ENCODE results near the gene ASB5.
A peak's percentile ranks its signal among the peaks of the same experiment; 100 is the strongest.
"Not testable (repeated sequence)": the region's sequence is repeated elsewhere in the genome, so short reads cannot be mapped to it uniquely, and the experiment has no call there.

Gene ASB5

DNA sequence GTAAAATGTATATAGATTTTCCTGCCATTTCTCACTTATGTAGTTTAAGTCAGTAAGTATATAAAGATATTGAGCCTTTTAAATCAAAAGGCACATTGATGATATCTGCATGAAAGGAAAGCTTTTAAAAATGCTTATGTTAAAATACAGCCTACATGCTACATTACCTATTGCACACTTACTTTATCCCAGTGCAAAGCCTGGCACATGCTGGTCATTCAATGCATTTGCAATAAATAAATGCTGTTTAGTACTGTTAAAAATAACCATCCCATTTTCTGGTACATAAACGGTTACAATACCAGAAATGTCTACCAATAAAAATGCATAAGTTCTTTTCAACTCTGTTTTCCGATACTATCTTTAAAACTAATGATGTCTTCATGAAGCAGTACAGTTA lies 51.5 kb downstream of the ASB5 start:
- no peak for DNase-seq

DNA sequence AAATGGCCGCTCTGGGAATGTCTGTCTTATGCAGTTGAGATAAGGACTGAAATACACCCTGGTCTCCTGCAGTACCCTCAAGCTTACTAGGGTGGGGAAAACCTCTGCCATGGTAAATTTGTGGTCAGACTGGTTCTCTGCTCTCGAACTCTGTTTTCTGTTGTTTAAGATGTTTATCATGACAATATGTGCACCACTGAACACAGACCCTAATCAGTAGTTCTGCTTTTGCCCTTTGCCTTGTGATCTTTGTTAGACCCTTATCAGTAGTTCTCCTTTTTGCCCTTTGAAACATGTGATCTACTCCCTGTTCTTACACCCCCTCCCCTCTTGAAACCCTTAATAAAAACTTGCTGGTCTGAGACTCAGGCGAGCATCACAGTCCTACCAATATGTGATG lies 56.7 kb downstream of the ASB5 start:
- not testable (repeated sequence) for DNase-seq

DNA sequence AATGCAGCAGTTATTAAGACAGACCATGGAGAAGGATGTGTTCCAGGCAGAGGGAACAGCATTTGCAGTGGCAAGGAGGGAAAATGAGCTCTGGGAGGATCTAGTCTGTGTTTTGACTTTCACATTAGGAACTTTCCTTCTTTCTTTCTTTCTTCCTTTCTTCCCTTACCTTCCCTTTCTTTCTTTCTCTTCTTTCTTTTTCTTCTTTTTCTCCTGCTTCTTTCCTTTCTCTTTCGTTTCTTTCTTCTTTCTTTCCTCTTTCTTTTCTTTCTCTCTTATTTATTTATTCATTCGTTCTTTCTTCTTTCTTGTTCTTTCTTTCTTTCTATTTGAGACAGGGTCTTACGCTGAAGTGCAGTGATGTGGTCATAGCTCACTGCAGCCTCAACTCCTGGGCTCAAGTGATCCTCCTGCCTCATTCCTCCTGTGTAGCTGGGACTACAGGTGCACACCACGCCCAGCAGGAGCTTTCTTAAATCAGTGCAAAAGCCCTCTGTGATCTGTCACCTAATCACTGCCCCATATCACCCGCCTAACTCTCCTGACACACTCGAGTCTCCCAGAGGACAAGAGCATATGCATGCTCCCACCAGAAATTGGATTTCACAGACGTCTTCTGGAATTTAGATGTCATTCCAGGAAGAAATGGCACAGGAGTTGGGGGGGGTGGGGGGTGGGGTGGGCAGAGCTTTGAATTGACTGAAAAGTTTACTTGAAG lies 58.3 kb downstream of the ASB5 start:
- DNase-seq = no peak

DNA sequence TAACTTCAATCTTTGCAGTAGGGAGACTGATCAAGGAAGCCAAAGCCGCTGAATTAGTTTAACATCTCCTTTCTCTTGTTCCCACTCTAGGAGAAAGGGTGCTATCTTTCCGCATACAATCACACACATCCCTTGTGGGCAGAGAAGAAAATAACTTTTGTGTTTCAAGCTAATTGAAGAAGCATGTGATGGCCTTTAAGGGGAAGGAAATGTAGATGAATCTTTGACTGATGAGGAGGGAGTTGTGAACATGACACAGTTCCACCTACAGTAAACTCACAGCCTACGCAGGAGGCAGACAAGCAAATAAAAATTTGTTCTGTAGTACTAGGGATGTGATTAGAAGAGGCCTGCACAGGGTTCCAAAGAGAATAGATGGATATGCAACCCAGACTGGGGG lies 58.9 kb downstream of the ASB5 start:
- DNase-seq = no peak

DNA sequence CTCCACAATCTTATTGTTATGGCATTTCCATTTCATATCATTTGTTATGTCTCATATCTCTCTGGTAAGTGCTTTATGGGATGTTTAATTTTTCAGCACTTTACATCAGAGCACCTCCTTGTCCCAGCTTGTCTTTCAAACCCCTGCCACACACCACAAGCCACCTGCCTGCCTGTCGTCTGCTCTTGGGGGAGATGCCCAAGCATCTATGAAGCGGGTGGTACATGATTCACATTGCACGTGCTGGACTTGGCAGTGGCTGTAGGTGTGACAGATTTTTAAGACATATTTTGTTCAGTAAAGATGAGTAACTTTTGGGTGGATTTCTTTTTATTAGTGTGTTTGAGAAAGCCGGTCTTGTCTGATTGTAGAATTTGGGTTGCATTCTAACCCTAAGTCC lies 59.5 kb downstream of the ASB5 start:
- no peak for DNase-seq

DNA sequence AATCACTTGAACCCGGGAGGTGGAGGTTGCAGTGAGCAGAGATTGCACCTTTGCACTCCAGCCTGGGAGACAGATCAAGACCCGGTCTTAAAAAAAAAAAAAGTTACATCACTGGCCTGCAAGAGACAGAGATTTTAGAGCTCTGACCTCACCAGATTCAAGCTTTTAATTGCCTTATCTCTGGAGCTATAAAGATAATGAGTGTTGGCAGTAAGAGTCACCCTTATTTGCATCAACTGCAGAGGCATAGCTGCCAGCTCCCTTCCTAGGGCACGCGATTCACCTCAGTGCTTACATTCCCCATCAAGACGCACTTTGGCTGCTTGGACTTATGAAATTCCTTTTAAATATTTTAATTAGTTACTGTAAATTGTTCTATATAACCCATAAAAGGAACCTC lies 61.2 kb downstream of the ASB5 start:
- DNase-seq = no peak

DNA sequence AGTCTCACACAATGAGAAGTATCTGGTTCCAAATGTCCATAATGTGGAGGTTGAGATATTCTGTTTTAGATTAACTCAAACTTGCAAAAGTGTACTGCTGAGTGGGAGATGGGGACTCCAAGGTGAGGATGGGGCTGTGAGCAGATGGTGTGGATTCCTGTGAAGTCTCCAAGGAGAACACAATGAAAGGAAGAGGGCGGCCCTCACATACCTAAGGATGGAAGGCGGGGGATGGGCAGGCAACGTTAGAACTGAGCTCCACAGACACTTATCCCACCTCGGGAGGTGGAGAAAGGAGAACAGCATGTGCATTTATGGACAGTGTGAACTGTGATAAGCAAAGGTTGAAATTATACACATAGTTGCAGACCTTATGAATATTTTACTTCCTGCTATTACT lies 63.7 kb downstream of the ASB5 start:
- no peak for DNase-seq

DNA sequence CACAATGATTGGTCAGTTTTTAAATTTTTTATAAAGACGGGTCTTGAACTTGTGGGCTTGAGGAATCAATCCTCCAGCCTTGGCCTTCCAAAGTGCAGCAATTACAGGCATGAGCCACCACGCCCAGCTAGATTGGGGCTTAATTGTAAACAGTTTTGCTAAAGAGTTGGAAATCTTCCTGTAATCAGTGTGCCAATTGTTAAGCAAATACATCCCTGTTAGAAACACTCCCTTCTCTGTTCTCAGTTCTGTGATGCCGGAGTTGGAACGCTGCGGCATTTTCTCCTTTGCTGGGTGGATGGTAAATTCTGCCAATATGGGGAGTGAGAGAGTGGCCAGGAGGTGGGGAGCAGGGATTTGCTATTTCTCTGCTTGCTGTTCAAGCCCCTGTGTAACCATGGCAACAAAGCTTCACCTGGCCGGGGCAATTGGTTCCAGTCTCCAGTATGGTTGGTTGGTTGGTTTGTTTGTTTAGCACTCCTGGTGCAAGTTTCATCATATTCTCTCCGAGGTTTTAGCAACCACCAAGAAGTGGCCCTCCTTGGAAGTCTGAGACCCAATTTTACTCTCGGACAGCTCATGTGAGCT lies 70.6 kb downstream of the ASB5 start:
- no peak for DNase-seq

DNA sequence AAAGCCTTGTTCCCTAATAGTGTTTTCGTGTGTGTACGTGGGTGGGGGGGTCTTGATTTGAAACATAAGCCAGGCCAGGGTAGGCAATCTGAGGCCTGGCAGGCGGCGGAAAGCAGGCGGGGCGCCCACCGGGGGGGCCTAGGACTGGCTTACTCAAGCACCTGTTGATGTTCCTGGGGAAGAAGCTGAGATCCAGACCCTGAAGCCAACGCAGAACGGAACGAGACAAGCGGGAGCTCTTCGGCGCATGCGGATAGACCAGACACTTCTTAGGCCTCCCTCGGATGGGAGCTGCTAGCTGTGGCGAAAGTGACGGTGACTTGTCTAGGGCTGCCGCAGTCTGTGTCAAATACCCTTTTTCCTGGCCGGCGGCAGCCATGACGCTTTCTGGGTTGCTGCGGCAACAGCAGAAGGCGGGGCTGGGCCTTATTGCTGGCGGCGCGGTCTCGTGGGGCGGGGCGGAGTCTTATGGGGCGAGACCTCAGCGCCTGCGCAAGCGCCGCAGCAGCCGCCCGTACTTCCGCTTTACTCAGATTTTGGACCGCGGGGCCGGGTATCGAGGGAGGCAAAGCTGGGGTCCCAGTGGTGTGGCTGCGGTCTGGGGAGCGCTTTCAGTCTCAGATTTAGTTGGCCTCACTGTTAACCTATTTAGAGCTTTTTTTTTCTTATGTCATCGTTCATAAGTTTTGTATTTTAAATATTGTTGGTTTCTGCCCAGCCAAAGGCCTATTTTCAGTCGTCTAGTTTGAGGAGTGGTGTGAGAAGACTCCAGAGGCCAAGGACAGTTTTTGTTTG lies 73.6 kb downstream of the ASB5 start, which contains the start of gene SPATA4:
Gene SPATA4, minus strand, starts transcription at position 402 of the 795 bp plus-strand sequence. Its CDS starts 23 bp downstream, at position 379.
- DNase-seq = peak; percentile 97

DNA sequence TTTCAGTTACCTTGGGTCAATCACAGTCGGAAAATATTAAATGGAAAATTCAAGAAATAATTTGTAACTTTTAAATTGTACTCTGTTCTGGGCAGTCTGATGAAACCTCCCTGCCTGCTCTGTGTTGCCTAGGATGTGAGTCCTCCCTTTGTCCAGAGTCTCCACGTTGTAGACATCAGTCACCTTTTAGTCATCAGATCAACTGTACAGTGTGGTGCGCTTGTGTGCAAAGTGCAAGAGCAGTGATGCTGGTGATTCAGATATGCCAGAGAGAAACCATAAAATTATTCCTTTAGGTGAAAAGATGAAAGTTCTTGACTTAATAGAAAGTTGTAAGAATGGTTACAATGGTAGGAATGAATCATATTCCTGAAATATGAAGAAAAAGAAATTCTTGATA lies 75.1 kb downstream of the ASB5 start:
- DNase-seq = no peak

DNA sequence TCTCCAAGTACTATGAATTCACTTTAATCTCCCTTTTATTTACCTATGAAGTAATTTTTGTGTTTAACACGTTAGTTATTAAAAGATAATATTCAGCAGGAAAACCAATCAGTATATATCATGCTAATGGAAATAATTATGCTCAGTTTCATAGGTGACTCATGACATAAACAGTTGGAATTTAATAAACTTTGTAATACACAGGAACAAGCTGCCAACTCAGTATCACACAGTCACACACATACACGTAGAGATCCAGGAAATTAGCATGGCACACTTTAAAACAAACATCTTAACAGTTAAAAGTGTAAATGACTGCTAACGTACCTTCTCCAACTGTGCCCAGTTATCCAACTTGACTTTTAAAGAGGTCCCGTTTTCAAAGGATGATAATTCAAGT lies 75.9 kb downstream of the ASB5 start:
- DNase-seq = no peak

DNA sequence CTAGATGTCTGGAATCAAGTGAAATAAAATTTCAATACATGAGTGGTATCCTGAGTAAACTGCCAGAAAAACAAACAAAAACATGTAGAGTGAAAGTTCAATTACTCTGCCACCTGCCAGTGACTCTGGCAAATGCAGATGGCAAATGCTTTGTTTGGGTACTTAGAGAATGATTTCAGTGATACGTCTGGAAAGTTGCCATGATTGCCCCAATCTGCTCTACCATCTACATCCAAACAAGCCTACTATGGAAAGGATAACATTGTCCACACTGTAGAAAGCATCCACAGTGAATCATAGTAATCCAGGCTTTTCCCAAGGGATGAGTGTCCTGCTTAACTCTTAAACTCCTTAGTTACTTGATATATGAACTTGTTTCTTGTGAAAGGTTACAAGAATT lies 77.0 kb downstream of the ASB5 start:
- no peak for DNase-seq

DNA sequence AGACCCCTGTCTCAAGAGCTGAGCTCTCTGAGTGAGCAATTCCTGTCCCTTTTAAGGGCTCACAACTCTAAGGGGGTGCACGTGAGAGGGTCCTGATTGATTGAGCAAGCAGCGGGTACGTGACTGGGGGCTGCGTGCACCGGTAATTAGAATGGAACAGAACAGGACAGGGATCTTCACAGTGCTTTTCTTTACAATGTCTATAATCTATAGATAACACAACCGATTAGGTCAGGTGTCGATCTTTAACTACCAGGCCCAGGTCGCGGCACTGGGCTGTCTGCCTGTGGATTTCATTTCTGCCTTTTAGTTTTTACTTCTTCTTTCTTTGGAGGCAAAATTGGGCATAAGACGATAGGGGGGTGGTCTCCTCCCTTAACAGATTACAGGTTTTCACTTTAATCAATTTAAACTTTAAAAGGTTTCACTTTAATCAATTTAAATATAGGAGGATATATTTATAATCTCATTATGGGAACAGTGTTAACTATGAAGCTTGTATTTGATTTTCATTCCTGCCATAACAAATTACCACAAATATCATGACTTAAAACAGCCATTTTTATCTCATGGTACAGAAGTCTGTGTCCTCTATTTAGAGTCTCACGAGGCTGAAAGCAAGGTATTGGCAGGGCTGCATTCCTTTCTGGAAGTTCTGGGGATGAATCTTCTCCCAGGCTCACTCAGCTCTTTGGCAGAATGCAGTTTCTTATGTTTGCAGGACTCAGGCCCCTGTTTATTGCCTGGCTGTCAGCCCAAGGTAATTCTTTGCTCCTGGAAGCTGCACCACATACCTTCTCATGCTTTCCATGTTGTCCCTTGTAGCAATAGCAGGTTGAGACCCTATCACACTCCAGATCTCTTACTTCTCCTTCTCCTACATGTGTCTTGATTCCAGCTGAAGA lies 78.9 kb downstream of the ASB5 start:
- DNase-seq = peak; percentile 79

DNA sequence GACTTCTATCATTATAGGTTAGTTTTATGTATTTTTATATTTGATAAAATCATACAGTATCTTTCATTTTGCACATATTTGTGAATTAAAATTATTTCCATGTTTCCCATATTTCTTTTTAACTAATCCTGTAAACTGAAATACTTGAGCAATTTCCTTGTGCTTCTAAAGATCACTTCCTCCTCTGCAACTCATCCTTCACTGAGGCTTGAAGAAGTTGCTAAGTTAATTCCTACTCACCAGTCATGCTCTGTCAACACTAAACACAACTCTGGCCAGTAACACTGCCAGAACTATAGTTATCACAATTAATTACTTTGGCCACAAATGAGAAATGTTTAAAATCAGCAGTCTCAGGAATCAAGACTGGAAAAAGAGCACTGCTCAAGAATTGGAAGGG lies 80.4 kb downstream of the ASB5 start:
- no peak for DNase-seq

DNA sequence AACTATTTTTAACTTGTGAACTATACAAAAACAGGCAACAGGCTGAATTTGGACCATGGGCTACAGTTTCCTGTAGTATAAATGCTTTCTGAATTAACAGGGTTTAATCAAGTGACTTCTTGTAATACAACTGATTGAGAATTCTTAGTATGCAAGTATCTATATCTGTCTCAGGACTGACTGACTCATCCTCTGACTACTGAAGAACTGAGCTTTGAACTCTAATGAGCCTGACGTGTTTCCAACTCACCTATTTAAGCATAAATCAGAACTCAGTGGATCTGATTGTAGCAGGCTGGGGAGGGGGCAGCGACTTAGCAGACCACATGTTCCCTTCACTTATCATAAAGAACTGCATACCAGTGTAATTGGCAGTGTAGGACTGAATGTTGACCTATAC lies 81.4 kb downstream of the ASB5 start:
- DNase-seq = no peak

DNA sequence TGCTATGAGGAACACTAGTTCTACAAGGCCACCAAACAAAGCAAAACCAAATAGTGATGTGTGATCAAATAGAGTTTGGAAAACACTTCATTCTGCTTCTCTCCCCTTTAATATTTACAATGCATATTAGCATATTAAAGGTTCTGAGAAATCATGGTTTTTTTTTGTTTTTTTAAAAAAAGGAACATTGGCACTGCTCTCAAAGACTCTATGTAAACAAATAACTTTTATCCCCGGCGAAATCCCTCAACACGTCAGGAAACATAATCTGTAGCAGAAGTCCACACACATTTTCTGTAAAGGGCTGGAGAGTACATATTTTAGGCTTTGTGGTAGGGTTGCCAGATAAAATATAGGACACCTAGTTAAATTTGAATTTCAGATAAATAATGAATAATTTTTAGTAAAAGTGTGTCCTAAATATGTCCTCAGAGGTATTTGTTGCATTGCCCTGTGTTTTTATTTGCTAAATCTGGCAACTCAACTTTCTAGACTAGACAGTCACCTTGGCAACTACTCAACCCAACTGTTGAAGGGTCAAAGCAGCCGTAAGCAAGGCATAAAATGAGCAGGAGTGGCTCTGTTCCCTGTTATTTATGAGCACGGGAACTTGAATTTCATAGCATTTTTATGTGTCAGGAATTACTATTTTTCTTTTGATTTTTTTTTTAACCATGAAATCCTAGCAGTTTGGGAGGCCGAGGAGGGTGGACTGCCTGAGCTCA lies 82.2 kb downstream of the ASB5 start:
- DNase-seq = no peak

DNA sequence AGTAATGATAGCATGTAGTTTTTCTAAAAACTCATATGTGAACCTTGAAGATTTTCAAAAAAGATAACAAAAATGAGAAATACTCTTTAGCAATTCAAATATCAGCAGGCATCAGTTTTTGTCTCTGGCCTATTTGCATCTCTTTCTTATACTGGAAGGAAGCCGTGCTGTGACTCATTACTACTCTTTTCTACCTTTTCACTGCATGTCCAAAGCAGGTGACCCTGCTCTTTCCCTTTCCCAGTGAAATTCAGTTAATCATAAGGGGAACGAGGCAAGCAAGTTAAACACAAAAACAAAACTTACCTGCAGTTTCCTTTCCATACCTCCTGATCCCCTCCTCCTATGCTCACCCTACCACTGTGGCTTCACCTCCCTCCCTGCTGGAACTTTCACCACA lies 83.0 kb downstream of the ASB5 start:
- DNase-seq = no peak

DNA sequence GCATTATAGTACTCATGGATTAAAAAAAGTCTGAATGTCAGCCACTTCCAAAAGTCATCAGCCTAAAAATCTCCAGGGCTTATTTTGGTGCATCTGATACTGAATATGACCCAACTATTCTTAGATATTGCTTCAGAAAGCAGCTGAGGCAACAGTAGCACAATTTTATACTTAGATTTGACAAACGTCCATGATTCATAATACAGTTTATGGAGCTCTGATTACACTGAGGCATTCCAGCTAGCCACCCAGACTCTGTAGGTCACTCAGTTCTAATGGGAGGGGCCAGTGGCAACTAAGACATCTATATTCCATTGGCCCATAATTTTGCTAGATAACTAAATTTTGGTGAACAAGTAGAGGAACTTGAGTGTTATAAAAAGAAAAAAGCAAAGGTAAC lies 84.0 kb downstream of the ASB5 start:
- DNase-seq = no peak

Data from islet precursor cell (in vitro differentiated cells).